ENCODE results near the gene BSCL2. TPM values are rescaled to one million over a fixed set of nuclear protein-coding genes. Genes with fewer than 3 reads are reported as not detected.
"Not testable (repeated sequence)": the region's sequence is repeated elsewhere in the genome, so short reads cannot be mapped to it uniquely, and the experiment has no call there.

BSCL2 gene
- total RNA-seq, 4 donors from 2014 or later = 54.9 to 153 (median 89.4) TPM

DNA sequence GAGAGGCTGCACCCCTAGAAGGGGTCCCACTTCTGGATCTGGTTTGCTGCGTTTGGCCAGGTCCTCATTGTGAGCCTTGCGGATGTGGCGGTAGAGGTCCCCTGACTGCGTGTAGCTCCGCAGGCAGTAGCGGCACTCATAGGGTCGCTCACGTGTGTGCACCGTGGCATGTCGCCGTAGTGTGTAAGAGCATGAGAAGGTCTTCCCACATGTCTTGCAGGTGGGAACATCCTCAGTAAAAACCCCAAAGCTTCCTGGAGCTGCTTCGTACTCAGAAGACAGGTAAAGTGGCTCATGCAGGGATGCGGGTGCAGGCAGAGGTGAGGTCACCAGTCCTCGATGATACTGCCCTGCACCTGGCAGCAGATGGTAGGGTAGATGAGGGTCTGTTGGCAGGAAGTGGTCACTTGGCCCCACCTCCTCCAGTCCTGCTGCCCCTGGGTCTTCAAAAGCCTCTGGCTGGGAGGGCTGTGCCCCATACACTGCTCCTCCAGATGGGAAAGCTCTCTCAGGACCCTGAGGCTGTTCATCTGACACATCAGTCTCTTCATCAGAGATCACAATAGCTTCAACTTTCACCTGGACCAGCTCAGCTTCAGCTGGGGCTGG, 45.1 kb upstream of the BSCL2 start:
- WGBS, 2 donors = 97 to 98% methylated on average over 13 of the region's 14 CpGs

DNA sequence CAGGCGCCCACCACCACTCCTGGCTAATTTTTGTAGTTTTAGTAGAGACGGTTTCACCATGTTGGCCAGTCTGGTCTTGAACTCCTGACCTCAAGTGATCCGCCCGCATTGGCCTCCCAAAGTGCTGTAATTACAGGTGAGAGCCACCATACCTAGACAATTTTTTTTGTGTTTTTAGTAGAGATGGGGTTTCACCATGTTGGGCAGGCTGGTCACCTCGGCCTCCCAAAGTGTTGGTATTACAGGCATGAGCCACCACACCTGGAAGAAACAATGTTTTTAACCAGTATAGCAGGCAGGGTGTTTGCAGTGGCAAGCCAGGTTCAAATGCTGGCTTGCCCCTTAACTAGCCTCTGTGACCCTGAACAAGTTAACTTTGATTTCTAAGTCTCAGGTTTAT, 42.7 kb upstream of the BSCL2 start:
- DNase-seq; H3K27ac ChIP-seq; intact Hi-C loops (cut with DNase I); H3K4me3 ChIP-seq (replicated peaks in 1 of 3); H3K9me3 ChIP-seq; H3K36me3 ChIP-seq; H3K27me3 ChIP-seq: not testable (repeated sequence)
- WGBS, 2 donors = 93 to 98% methylated on average over 5 of the region's 5 CpGs
- H3K4me1 ChIP-seq = peaks cover 13 to 30% of the 10 kb centered on the region in 2 donors

More for the DNA sequence above, 45.1 kb upstream of the BSCL2 start:
- intact Hi-C loops (cut with DNase I) = no loop called here
- H3K4me1 ChIP-seq = peaks cover 13 to 26% of the 10 kb centered on the region in 2 donors
- peaks cover 7 to 9% of the 10 kb centered on the region in 2 donors for H3K36me3 ChIP-seq
- H3K9me3 ChIP-seq = no peaks in the 10 kb centered on the region
- no peak for DNase-seq
- no peak overlapping the region for H3K27ac ChIP-seq
- no peaks in the 10 kb centered on the region for H3K27me3 ChIP-seq
- no peak for TF ChIP-seq CTCF (IDR thresholded peaks at IDR 0.05)
- TF ChIP-seq POLR2A (IDR thresholded peaks at IDR 0.05) = no peak
- no peak overlapping the region for H3K4me3 ChIP-seq (replicated peaks in 1 of 3)

- Histone ChIP-seq H3K4me1 (peaks cover 3 to 17% of the 10 kb centered on the region in 2 donors), H3K27ac (peak overlapping the region; percentile 57 to 66 (median 65)), H3K4me3 (replicated peaks in 1 of 3) (no peak overlapping the region), H3K27me3 (no peaks in the 10 kb centered on the region), H3K9me3 (no peaks in the 10 kb centered on the region), H3K36me3 (peaks cover 7 to 8% of the 10 kb centered on the region in 2 donors)
- TF ChIP-seq POLR2A (IDR thresholded peaks at IDR 0.05) (no peak), CTCF (IDR thresholded peaks at IDR 0.05) (no peak)
- WGBS, 2 donors = 49 to 52% methylated on average over 9 of the region's 9 CpGs
- DNase-seq = peak; percentile 63 to 74
- intact Hi-C loops (cut with DNase I) = no loop called here
Measured at GRCh38 chr11:62747475-62748160, 40.4 kb upstream of the BSCL2 start.

GRCh38 chr11:62737196-62737595, 30.0 kb upstream of the BSCL2 start:
- Histone ChIP-seq H3K4me1 (no peaks in the 10 kb centered on the region), H3K27me3 (no peaks in the 10 kb centered on the region), H3K27ac (no peak overlapping the region), H3K36me3 (peaks cover 25 to 53% of the 10 kb centered on the region in 2 donors), H3K9me3 (no peaks in the 10 kb centered on the region), H3K4me3 (replicated peaks in 1 of 3) (no peak overlapping the region)
- intact Hi-C loops (cut with DNase I) = no loop called here
- TF ChIP-seq POLR2A (IDR thresholded peaks at IDR 0.05) = no peak
- no peak for TF ChIP-seq CTCF (IDR thresholded peaks at IDR 0.05)
- DNase-seq = no peak

- no peaks in the 10 kb centered on the region for H3K9me3 ChIP-seq
- no peak overlapping the region for H3K4me3 ChIP-seq (replicated peaks in 1 of 3)
- no peak for TF ChIP-seq POLR2A (IDR thresholded peaks at IDR 0.05)
- TF ChIP-seq CTCF (IDR thresholded peaks at IDR 0.05) = peak in 1 of 6 experiments; percentile 6
- 85 to 90% methylated on average over 2 of the region's 2 CpGs for WGBS, 2 donors
- H3K27me3 ChIP-seq = no peaks in the 10 kb centered on the region
- H3K27ac ChIP-seq = no peak overlapping the region
- H3K36me3 ChIP-seq = peaks cover 7 to 35% of the 10 kb centered on the region in 2 donors
- intact Hi-C loops (cut with DNase I) = no loop called here
- peaks cover 8 to 20% of the 10 kb centered on the region in 2 donors for H3K4me1 ChIP-seq
- no peak for DNase-seq
Measured at GRCh38 chr11:62732830-62733229, 25.6 kb upstream of the BSCL2 start.

DNA sequence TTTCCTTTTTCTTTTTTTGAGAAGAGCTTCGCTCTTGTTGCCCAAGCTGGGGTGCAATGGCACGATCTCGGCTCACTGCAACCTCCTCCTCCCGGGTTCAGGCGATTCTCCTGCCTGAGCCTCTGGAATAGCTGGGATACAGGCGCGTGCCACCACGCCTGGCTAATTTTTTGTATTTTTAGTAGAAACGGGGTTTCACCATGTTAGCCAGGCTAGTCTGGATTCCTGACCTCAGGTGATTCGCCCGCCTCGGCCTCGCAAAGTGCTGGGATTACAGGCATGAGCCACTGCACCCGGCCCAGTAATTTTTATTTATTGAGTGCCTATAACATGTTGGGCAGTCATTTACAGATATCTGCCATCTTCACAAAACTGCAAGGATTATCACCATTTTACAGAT, 22.9 kb upstream of the BSCL2 start:
- H3K4me1 ChIP-seq = peaks cover 14 to 24% of the 10 kb centered on the region in 2 donors
- intact Hi-C loops (cut with DNase I); H3K27ac ChIP-seq: not testable (repeated sequence)

More for the DNA sequence above, 22.9 kb upstream of the BSCL2 start:
- H3K36me3 ChIP-seq = peaks cover under 1 to 19% of the 10 kb centered on the region in 2 donors
- not testable (repeated sequence) for H3K27me3 ChIP-seq; DNase-seq; H3K4me3 ChIP-seq (replicated peaks in 1 of 3); H3K9me3 ChIP-seq
- WGBS, 2 donors = 85 to 86% methylated on average over 14 of the region's 14 CpGs

Data from thyroid gland (tissue), 4 donors.